AG04449 (cell line): ENCODE data around the gene METRN.

ENCODE experiments used
- CTCF ChIA-PET: fragments of 350-600 bp; formaldehyde crosslinking; extraction: SDS; loops from one replicate; lab custom pipeline; 2021; ENCODE audit warnings: antibody characterized with exemption; lab: Yijun Ruan, JAX
- POLR2A ChIA-PET: fragments of 400-600, 350-600 bp; formaldehyde crosslinking; extraction: SDS; loops from one replicate; lab custom pipeline; 2020; ENCODE audit warnings: antibody characterized with exemption, inconsistent platforms; lab: Yijun Ruan, JAX
- DNase-seq: peaks from one replicate; pipeline ENCODE4 v3.0.0-alpha.2; 2010; ENCODE audit warnings: low read depth, low spot score
- H3K4me3 ChIP-seq: 2 replicates; pipeline ENCODE4 v1.5.1; 2011; ENCODE audit warnings: low read depth, mild to moderate bottlenecking, control low read depth, low read length
- CTCF ChIP-seq: IDR thresholded peaks from one replicate; pipeline ENCODE4 v1.5.1; 2011; ENCODE audit warnings: mild to moderate bottlenecking, moderate library complexity, low read length, control low read depth, inconsistent platforms; ENCODE audit not compliant: insufficient read depth; ENCODE audit errors: missing control alignments

METRN gene

DNA sequence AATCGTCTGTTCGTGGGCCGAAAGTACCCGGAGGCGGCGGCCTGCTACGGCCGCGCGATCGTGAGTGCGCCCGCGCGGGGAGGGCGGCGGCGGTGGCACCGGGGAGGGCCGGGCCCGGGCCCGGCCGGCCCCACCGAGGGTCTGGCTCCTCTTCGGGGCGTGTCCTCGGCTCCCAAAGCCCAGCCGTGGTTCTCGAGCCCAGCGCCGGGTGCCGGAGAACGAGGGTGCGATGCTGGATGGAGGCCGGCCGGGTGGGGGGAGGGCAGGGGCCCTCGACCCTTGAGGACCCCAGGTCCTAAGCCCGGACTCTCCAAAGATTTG is 34.3 kb upstream of the METRN start:
- CTCF ChIA-PET: interaction anchor here (0.8 to 3.2 kb wide), 2 partner anchors 11 to 13 kb away, joined by 3 to 21 read pairs; partner anchors contain the start of gene RHOT2
- peak overlapping the region; percentile 77 for H3K4me3 ChIP-seq
- no peak for TF ChIP-seq CTCF
- DNase-seq: no peak
- POLR2A ChIA-PET: interaction anchor here (0.6 to 2.1 kb wide), 6 partner anchors 9 to 35 kb away, joined by 3 to 9 read pairs (median 3); partner anchors contain the start of genes WDR24 and WDR90

DNA sequence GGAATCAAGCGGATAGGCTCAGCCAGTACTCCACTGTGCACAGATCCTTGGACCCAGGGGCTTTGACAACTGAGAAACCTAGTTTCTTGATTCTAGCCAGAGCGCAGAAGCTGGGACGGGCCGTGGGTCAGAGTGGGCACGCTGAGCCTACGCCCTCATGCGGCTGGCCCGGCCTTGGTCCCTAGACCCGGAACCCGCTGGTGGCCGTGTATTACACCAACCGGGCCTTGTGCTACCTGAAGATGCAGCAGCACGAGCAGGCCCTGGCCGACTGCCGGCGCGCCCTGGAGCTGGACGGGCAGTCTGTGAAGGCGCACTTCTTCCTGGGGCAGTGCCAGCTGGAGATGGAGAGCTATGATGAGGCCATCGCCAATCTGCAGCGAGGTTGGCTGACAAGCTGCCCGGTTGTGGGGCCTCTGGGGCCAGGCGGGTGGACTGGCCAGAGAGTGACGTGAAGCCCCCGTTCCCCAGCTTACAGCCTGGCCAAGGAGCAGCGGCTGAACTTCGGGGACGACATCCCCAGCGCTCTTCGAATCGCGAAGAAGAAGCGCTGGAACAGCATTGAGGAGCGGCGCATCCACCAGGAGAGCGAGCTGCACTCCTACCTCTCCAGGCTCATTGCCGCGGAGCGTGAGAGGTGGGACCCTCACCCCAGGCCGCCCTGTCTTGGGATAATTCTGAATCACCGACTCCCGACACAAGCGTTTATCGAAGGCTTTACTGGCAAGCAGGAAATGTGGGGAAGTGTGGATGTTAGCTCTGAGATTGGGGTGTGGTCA is 33.8 kb upstream of the METRN start:
- CTCF ChIA-PET: interaction anchor here (0.8 to 3.2 kb wide), 5 partner anchors 10 to 290 kb away, joined by 3 to 21 read pairs (median 3); partner anchors contain the start of gene RHOT2
- peak; percentile 29 for TF ChIP-seq CTCF
- POLR2A ChIA-PET: interaction anchor here (0.8 to 2.1 kb wide), 4 partner anchors 9 to 35 kb away, joined by 3 to 9 read pairs (median 3); partner anchors contain the start of genes WDR24 and WDR90
- H3K4me3 ChIP-seq: peak overlapping the region; percentile 77
- DNase-seq: no peak

DNA sequence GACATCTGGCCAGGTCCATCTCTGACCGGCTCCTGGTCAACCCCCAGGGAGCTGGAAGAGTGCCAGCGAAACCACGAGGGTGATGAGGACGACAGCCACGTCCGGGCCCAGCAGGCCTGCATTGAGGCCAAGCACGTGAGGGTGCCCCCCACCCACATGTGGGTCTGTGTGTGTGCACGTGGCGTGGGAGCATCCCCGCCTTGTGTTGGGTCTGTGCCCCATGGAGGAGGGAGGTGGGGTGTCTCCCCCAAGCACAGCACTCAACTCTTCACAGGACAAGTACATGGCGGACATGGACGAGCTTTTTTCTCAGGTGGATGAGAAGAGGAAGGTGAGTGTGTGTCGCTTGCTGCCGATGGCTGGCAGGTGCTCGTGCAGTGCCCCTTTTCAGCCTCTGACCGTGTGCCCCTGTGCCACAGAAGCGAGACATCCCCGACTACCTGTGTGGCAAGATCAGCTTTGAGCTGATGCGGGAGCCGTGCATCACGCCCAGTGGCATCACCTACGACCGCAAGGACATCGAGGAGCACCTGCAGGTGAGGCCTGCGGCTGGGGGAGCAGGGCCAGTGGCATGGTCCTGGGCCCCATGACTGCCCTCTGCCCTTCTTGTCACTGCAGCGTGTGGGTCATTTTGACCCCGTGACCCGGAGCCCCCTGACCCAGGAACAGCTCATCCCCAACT is 33.0 kb upstream of the METRN start:
- TF ChIP-seq CTCF: no peak
- ChIA-PET POLR2A (interaction anchor here (0.8 to 2.1 kb wide), 2 partner anchors 8 to 33 kb away, joined by 3 to 9 read pairs; partner anchors contain the start of genes WDR24 and WDR90), CTCF (interaction anchor here (0.9 to 1.4 kb wide), 4 partner anchors 10 to 290 kb away, joined by 3 to 4 read pairs (median 3); no protein-coding TSS in a partner anchor)
- DNase-seq: no peak
- peak overlapping the region; percentile 77 for H3K4me3 ChIP-seq

GRCh38 chr16:682493-683395 is 32.2 kb upstream of the METRN start:
- POLR2A ChIA-PET: no interaction called here
- CTCF ChIA-PET: interaction anchor here (1.4 kb wide), 1 partner anchor 15 kb away, joined by 3 read pairs; no protein-coding TSS in a partner anchor
- H3K4me3 ChIP-seq: peak overlapping the region; percentile 67

More at GRCh38 chr16:682493-683395, 32.2 kb upstream of the METRN start:
- no peak for TF ChIP-seq CTCF
- DNase-seq: no peak
